Measurements from ENCODE around the gene USP8.
"Not testable (repeated sequence)": the region's sequence is repeated elsewhere in the genome, so short reads cannot be mapped to it uniquely, and the experiment has no call there.

Gene USP8

GRCh38 chr15:50452927-50453326, 28.7 kb downstream of the USP8 start:
- no peak for DNase-seq

GRCh38 chr15:50458348-50459112, 34.3 kb downstream of the USP8 start:
- DNase-seq = no peak

- no peak for DNase-seq
Measured at GRCh38 chr15:50463423-50464358, 39.5 kb downstream of the USP8 start.

- no peak for DNase-seq
Measured at GRCh38 chr15:50471072-50471471, 46.9 kb downstream of the USP8 start.

GRCh38 chr15:50476143-50476542, 51.9 kb downstream of the USP8 start:
- no peak for DNase-seq

- DNase-seq = no peak
Measured at GRCh38 chr15:50484781-50485180, 60.6 kb downstream of the USP8 start.

- no peak for DNase-seq
Measured at GRCh38 chr15:50485389-50485788, 61.2 kb downstream of the USP8 start.

GRCh38 chr15:50487287-50487686, 63.1 kb downstream of the USP8 start:
- no peak for DNase-seq

- no peak for DNase-seq
Measured at GRCh38 chr15:50493625-50494024, 69.4 kb downstream of the USP8 start.

- not testable (repeated sequence) for DNase-seq
Measured at GRCh38 chr15:50494547-50494946, 70.3 kb downstream of the USP8 start.

- no peak for DNase-seq
Measured at GRCh38 chr15:50496692-50497091, 72.5 kb downstream of the USP8 start.

GRCh38 chr15:50500352-50500751, 76.1 kb downstream of the USP8 start:
- no peak for DNase-seq

- DNase-seq = no peak
Measured at GRCh38 chr15:50501815-50502214, 77.6 kb downstream of the USP8 start.

GRCh38 chr15:50503144-50503543, 78.9 kb downstream of the USP8 start:
- DNase-seq = no peak

GRCh38 chr15:50505656-50506055, 81.5 kb downstream of the USP8 start:
- not testable (repeated sequence) for DNase-seq

GRCh38 chr15:50506121-50506520, 81.9 kb downstream of the USP8 start:
- no peak for DNase-seq

GRCh38 chr15:50513001-50513400, 88.8 kb downstream of the USP8 start:
- DNase-seq = no peak

GRCh38 chr15:50519740-50520425, 95.7 kb downstream of the USP8 start:
- no peak for DNase-seq

- no peak for DNase-seq
Measured at GRCh38 chr15:50523851-50524251, 99.6 kb downstream of the USP8 start.

- no peak for DNase-seq
Measured at GRCh38 chr15:50531163-50531562, 107.0 kb downstream of the USP8 start.

GRCh38 chr15:50531766-50532165, 107.6 kb downstream of the USP8 start:
- DNase-seq = no peak

- no peak for DNase-seq
Measured at GRCh38 chr15:50542887-50543210, 118.6 kb downstream of the USP8 start.

- DNase-seq = no peak
Measured at GRCh38 chr15:50543556-50543955, 119.4 kb downstream of the USP8 start.

- DNase-seq = no peak
Measured at GRCh38 chr15:50544368-50544767, 120.2 kb downstream of the USP8 start.

Data from activated CD4-positive, CD25-positive, alpha-beta regulatory T cell treated with anti-CD3 and anti-CD28 coated beads, Interleukin-2, amount 50 U/mL, for 72 hours (primary cell).